ENCODE results near the gene NXPH4.

- TF ChIP-seq POLR2AphosphoS5 (IDR thresholded peaks at IDR 0.05; ENCODE audit: low read depth, low read length): no peak
- no peak for TF ChIP-seq REST (IDR thresholded peaks at IDR 0.05; ENCODE audit: low read depth)
- no peak for TF ChIP-seq POLR2A (IDR thresholded peaks at IDR 0.05; ENCODE audit: borderline replicate concordance, extremely low read depth, insufficient read depth, insufficient read length)
- TF ChIP-seq TCF7L2 (IDR thresholded peaks at IDR 0.05; ENCODE audit: borderline replicate concordance, extremely low read depth, insufficient read depth, insufficient read length): no peak
- no peak for TF ChIP-seq CTCF (IDR thresholded peaks at IDR 0.05 in 2 of 3, conservative IDR thresholded peaks at IDR 0.05 in 1 of 3; ENCODE audit: borderline replicate concordance in 1 of 3, insufficient read depth in 1 of 3, low read depth in 2 of 3, low read length in 2 of 3)
- TF ChIP-seq RAD21 (IDR thresholded peaks at IDR 0.05; ENCODE audit: low read depth): no peak
- no peak for TF ChIP-seq JUND (IDR thresholded peaks at IDR 0.05)
- no peak for TF ChIP-seq ZNF274 (IDR thresholded peaks at IDR 0.05; ENCODE audit: low read depth, low read length)
- TF ChIP-seq MAX (IDR thresholded peaks at IDR 0.05): no peak
These were observed 10.7 kb upstream of the NXPH4 start for GRCh38 chr12:57205931-57206330.

All from HCT116 (cell line).